GM19372 (cell line): ENCODE data around the gene KRT4.

Experiments used
- ATAC-seq: cut with Tn5 transposase; IDR thresholded peaks from one replicate; pipeline ENCODE4 v1.9.1; 2021; ENCODE audit warnings: mild to moderate bottlenecking, low read depth, moderate library complexity; ENCODE audit not compliant: unreplicated experiment

Gene KRT4

GRCh38 chr12:52837413-52837741, 23.5 kb upstream of the KRT4 start:
- no peak for ATAC-seq

- ATAC-seq = no peak
Measured at GRCh38 chr12:52836491-52837412, 22.8 kb upstream of the KRT4 start.

GRCh38 chr12:52836042-52836466, 22.1 kb upstream of the KRT4 start:
- ATAC-seq = no peak

- ATAC-seq = no peak
Measured at GRCh38 chr12:52835271-52836041, 21.5 kb upstream of the KRT4 start.

- ATAC-seq = no peak
Measured at GRCh38 chr12:52834727-52835001, 20.7 kb upstream of the KRT4 start.

GRCh38 chr12:52833922-52834726, 20.2 kb upstream of the KRT4 start, which contains the start of gene KRT79:
Gene KRT79 (minus strand): TSS chr12:52834311. CDS start chr12:52834260, 51 bp downstream.
- no peak for ATAC-seq

GRCh38 chr12:52832985-52833905, 19.3 kb upstream of the KRT4 start:
- ATAC-seq = no peak

- no peak for ATAC-seq
Measured at GRCh38 chr12:52832451-52832850, 18.5 kb upstream of the KRT4 start.

- ATAC-seq = no peak
Measured at GRCh38 chr12:52831251-52831650, 17.3 kb upstream of the KRT4 start.

GRCh38 chr12:52829986-52830770, 16.3 kb upstream of the KRT4 start:
- no peak for ATAC-seq

- ATAC-seq = no peak
Measured at GRCh38 chr12:52828591-52829021, 14.7 kb upstream of the KRT4 start.

- ATAC-seq = no peak
Measured at GRCh38 chr12:52828156-52828555, 14.2 kb upstream of the KRT4 start.

GRCh38 chr12:52827499-52828090, 13.7 kb upstream of the KRT4 start:
- no peak for ATAC-seq

GRCh38 chr12:52826611-52827498, 12.9 kb upstream of the KRT4 start:
- no peak for ATAC-seq

- ATAC-seq = no peak
Measured at GRCh38 chr12:52825961-52826360, 12.0 kb upstream of the KRT4 start.

- ATAC-seq = no peak
Measured at GRCh38 chr12:52824741-52825410, 11.0 kb upstream of the KRT4 start.

GRCh38 chr12:52823761-52824450, 10.0 kb upstream of the KRT4 start:
- ATAC-seq = no peak
